Inflammatory macrophage (primary cell): ENCODE measurements around the gene GTF2H4.
A peak's percentile ranks its signal among the peaks of the same experiment; 100 is the strongest.
"Not testable (repeated sequence)": the region's sequence is repeated elsewhere in the genome, so short reads cannot be mapped to it uniquely, and the experiment has no call there.

Experiments
- DNase-seq, 2 donors: peaks; one replicate each; pipeline ENCODE4 v3.0.0-alpha.2; 2020 to 2022

The GTF2H4 gene

GRCh38 chr6:30895343-30895742 lies 12.7 kb upstream of the GTF2H4 start:
- no peak for DNase-seq

GRCh38 chr6:30896541-30896940 lies 11.5 kb upstream of the GTF2H4 start:
- DNase-seq, result no peak

GRCh38 chr6:30897882-30898281 lies 10.1 kb upstream of the GTF2H4 start:
- DNase-seq, result no peak

- no peak for DNase-seq
These were observed 9.2 kb upstream of the GTF2H4 start for GRCh38 chr6:30898750-30899360.

DNA sequence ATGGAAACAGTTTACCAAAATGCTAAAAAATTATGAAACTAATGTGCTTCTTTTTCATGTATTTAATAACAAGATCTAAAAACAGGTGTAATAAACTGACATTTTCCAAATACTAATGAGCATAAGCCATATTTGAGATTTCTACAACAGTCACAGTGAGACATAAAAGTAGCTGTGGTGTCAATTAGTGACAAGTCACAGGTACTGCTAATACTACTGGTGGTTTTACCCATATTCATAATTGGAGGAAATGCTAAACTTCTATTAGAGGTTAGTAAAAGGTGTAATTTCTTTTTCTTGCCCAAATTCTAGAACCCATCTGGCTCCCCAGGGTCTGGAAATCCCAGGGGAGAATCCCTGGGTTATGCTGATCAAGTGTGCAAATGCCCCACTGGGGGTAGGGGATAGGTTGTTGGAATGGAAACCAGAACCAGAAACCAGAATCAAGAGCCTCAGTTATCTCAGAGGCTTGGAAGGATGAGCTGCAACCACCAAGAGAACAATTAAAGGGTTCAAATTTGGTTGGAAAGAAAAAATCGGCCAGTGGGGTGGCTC lies 7.1 kb upstream of the GTF2H4 start:
- no peak for DNase-seq

- no peak for DNase-seq
These were observed 6.6 kb upstream of the GTF2H4 start for GRCh38 chr6:30901436-30901835.

- not testable (repeated sequence) for DNase-seq
These were observed 5.8 kb upstream of the GTF2H4 start for GRCh38 chr6:30902196-30902595.

DNA sequence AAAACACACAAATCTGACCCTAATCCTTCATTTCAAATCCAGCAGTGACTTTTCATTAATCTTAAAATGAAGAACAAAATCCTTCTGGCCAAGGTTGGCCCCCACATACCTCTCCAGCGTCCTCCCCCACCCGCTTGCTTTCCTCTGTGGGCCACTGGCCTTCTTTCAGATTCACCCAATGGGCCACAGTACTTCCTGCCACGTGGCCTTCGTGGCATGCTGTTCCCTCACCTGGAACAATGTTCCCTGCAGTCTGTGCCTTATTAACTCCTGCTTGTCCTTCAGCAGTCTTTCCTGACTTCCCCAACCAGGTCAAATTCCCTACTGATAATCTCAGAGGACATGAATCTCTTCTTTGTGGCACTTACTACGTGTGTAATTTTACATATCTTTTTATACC lies 5.3 kb upstream of the GTF2H4 start:
- no peak for DNase-seq

- DNase-seq, result peak in 1 of 2 donors; percentile 12
These were observed 4.8 kb upstream of the GTF2H4 start for GRCh38 chr6:30903236-30903635.

DNA sequence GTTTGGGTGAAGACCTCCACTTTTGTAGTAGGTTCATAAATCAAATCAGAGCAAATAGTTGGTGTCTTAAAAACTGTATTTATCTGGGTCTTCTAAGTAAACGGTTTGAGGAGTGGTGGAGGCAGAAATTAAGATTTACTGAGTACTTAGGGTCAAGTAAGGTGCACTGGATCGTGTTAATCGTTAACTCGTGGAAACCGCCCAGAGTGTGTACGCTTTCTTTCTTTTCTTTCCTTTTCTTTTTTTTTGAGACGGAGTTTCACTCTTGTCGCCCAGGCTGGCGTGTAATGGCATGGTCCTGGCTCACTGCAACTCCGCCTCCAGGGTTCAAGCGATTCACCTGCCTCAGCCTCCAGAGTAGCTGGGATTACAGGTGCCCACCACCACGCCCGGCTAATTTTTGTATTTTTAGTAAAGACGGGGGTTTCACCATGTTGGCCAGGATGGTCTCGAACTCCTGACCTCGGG lies 683 bp upstream of the GTF2H4 start:
- DNase-seq, result not testable (repeated sequence)

DNA sequence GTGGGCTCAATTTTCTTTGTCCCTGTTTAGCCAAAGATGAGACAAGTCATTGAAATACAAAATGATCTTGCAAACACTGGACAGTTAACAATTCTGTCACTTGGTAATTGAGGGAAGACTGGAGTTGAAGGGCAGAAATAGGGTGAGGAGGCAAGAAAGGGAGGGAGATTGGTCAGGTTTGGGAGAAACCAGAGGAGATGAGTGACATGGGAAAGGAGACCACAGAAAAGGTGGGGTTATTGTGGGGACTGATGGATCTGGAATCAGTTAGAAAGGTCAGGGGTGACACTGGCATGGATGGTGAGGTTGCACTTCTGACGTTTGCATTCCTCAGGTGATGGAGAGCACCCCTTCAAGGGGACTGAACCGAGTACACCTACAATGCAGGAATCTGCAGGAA lies 693 bp downstream of the GTF2H4 start:
- no peak for DNase-seq

GRCh38 chr6:30910473-30910872 lies 2.5 kb downstream of the GTF2H4 start:
- not testable (repeated sequence) for DNase-seq

DNA sequence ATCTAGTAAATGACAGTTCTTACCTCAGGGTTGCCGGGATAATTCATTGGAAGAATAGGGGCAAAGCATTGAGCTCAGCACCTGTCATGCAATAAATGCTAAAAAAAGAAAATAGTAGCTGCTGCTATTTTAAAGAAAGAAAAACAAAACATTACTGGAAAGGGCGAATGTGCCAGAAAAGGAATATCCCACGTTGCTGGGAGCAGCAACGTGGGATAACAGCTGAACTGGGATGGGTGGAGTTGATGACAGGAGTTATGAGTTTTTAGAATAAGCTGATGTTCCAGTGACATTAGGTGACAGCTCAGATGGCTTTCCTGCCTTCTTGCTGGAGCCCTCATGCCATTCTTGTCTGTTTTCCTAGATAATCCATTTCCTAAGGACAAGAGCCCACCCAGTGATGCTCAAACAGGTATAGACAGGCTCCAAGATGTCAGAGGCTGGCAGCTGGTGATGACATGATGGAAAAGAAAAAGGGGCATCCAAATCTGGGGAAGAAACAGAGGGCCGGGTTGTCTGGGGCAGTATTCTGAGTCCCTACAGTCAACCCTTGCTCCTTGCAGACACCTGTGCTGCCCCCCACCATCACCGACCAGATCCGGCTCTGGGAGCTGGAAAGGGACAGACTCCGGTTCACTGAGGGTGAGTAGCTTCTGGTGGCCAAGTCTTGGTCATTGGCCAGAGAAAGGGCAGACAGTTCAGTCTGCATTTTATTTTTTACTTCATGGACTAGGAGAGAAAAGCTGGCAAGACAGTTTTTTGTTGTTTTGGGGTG lies 4.9 kb downstream of the GTF2H4 start:
- DNase-seq, result no peak

DNA sequence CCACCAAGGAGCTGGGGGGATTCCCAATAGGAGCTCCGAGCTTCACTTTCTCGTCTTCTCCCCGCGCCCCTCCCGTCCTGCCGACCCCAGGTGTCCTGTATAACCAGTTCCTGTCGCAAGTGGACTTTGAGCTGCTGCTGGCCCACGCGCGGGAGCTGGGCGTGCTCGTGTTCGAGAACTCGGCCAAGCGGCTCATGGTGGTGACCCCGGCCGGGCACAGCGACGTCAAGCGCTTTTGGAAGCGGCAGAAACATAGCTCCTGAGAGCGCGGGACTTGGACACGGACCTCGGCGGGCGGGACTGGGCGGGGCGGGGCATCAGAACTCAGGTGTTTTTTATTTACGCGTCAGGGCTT lies 5.7 kb downstream of the GTF2H4 start:
- DNase-seq, result no peak

GRCh38 chr6:30914076-30914853 lies 6.3 kb downstream of the GTF2H4 start, which contains the start of gene VARS2:
Gene VARS2, plus strand, starts transcription at chr6:30914238. Its CDS starts 599 bp downstream, at chr6:30914837.
- DNase-seq, result peak; percentile 92 to 94

GRCh38 chr6:30914854-30915590 lies 7.0 kb downstream of the GTF2H4 start:
- no peak for DNase-seq

DNA sequence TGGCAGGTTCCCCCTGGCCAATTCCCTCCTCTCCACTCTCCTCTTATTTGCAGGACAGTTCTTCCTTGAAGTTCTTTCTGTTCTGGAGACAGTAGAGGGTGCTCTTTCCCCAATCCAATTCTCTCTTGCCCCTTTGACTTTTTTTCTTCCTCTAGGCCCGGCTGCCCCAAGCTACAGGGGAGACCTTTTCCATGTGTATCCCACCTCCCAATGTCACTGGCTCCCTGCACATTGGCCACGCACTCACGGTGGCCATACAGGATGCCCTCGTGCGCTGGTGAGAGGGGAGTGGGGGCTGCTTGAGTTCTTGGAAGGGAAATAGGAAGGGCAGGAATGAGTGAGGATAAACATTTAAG lies 7.6 kb downstream of the GTF2H4 start:
- peak; percentile 56 to 58 for DNase-seq

DNA sequence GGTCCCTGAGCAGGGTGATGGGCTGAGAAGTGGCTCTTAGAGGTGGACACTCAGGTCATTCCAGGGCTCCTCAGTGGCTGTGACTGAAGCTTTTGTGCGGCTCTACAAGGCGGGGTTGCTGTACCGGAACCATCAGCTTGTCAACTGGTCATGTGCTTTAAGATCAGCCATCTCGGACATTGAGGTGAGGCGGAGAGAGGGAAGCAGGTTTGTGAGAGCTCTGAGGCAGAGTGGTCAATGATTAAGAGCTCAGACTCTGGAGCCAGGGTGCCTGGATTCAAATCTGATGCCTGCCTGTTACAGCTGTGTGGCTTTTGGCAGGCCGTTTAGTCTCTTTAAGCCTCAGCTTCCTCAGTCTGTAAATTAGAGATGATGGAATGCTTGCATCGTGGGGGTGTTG lies 9.0 kb downstream of the GTF2H4 start:
- DNase-seq, result no peak

DNA sequence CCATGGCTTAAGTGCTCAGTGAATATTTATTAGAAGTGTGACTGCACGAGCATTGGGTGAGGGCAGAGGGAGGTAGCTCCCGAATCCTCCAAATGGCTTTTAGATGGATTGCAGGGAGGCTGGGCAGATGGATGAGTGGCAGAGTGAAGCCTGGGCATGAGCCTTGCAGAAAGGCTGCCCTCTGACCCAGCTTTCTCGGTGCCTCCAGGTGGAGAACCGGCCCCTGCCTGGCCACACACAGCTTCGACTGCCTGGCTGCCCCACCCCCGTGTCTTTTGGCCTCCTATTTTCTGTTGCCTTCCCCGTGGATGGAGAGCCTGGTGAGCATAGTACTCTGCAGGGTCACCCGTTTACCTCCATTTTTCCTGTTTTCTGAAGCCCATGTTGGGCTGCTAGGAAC lies 9.5 kb downstream of the GTF2H4 start:
- DNase-seq, result no peak

GRCh38 chr6:30918670-30919069 lies 10.7 kb downstream of the GTF2H4 start:
- DNase-seq, result no peak

DNA sequence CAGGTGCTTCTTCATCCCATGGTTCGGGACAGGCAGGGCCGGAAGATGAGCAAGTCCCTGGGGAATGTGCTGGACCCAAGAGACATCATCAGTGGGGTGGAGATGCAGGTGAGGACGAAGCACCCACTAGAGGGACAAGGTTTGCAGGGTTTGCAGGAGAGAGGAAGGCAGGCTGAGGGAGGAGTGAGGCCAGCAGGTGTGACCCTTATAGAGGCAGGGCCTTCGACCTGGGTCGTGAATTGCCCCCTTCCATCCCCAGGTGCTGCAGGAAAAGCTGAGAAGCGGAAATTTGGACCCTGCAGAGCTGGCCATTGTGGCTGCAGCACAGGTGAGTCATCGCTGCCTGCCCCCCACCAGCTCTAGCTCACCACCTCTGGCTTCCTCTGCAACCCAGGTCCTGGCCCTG lies 14.4 kb downstream of the GTF2H4 start:
- no peak for DNase-seq

DNA sequence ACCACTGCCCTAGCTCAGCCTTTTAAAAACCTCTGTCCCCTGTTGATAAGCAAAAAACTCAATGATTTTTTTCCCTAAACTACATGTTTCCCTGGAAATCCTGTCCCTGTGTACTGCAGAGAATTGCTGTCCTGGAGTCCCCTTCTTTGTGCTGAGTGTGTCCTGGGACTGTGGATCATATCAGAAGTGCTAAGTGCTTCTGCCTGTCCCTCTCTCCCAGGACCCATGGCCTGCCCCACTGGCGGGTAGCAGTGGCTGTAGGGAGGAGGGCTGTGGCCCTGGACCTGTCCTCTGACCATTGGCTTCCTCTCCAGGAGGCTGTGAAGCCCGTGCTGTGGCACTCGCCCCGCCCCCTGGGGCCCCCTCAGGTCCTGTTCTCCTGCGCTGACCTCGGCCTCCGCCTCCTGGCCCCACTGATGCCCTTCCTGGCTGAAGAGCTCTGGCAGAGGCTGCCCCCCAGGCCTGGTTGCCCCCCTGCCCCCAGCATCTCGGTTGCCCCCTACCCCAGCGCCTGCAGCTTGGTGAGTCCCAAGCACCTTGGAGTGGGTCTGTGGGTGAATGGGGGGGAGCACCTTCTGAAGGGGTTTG lies 16.1 kb downstream of the GTF2H4 start:
- not testable (repeated sequence) for DNase-seq
